GM12801 (cell line): ENCODE data around the gene SLC25A1.

ENCODE experiments used
- TF ChIP-seq, protein P1 (sequence below): IDR thresholded peaks from one replicate; pipeline ENCODE4 v1.5.1; 2011; ENCODE audit warnings: control low read depth; ENCODE audit not compliant: insufficient read length; ENCODE audit errors: extremely low read depth

SLC25A1 gene

GRCh38 chr22:19213442-19214077 is 35.0 kb upstream of the SLC25A1 start:
- TF ChIP-seq, protein P1, sequence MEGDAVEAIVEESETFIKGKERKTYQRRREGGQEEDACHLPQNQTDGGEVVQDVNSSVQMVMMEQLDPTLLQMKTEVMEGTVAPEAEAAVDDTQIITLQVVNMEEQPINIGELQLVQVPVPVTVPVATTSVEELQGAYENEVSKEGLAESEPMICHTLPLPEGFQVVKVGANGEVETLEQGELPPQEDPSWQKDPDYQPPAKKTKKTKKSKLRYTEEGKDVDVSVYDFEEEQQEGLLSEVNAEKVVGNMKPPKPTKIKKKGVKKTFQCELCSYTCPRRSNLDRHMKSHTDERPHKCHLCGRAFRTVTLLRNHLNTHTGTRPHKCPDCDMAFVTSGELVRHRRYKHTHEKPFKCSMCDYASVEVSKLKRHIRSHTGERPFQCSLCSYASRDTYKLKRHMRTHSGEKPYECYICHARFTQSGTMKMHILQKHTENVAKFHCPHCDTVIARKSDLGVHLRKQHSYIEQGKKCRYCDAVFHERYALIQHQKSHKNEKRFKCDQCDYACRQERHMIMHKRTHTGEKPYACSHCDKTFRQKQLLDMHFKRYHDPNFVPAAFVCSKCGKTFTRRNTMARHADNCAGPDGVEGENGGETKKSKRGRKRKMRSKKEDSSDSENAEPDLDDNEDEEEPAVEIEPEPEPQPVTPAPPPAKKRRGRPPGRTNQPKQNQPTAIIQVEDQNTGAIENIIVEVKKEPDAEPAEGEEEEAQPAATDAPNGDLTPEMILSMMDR, result no peak

DNA sequence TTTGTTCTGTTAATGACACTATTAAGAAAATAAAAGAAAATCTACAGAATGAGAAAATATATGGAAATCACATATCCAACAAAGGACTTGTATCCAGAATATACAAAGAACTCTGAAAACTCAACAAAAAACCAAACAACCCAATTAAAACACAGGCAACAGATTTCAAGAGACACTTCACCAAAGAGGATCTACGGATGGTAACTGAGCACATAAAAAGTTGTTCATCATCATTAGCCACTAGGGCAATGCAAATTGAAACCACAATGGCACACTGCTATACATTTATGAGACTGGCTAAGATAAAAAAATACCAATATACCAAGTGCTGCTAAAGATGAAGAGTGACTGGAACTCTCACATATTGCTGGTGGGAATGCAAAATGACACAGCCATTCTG is 34.5 kb upstream of the SLC25A1 start:
- TF ChIP-seq, protein P1, result no peak

DNA sequence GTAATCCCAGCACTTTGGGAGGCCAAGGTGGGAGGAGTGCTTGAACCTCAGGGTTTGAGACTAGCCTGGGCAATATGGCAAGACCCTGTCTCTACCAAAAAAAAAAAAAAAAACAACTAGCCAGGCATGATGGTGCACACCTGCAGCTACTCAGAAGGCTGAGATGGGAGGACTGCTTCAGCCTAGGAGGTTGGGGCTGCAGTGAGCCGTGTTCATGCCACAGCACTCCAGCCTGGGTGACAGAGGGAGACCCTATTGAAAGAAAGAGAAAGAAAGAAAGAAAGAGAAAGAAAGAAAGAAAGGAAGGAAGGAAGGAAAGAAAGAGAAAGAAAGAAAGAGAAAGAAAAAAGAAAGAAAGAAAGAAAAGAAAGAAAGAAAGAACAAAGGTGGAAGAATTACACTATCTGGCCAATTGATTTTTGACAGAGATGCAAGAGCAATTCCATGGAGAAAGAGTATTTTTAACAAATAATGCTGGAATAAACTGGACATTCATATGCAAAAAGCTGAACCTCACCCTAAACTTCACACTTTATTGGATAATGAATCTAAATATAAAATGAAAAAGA is 33.9 kb upstream of the SLC25A1 start:
- TF ChIP-seq, protein P1, result no peak

GRCh38 chr22:19210188-19210587 is 31.7 kb upstream of the SLC25A1 start:
- TF ChIP-seq, protein P1, result no peak

GRCh38 chr22:19208287-19208847 is 29.8 kb upstream of the SLC25A1 start:
- TF ChIP-seq, protein P1, result no peak

DNA sequence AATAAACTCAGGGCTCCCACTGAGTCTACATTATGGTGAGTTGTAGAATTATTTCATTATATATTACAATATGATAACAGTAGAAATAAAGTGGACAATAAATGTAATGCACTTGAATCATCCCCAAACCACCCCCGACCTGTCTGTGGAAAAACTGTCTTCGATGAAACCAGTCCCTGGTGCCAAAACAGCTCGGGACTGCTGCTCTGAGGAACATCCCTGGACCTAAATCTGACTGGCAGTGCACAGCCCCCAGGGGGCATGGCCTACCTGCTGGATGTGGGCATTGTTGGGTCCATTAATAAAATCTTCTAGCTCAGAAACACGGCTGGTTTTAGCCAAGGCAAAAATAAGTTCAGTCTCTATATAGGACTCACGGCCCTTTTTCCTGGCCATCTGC is 29.3 kb upstream of the SLC25A1 start:
- TF ChIP-seq, protein P1, result no peak

DNA sequence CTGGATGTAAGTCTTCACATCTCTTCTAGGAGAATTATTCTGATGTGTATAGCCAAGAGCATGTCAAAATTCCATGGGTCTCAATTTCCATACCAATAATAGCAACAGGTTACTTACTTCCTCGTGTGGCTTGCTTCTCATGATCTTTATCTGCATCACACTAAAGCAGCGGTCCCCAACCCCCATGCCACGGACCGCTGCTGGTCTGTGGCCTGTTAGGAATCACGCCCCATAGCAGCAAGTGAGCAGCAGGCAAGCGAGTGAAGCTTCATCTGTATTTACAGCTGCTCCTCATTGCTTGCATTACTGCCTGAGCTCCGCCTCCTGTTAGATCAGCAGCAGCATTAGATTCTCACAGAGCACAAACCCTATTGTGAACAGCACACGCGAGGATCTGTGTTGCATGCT is 28.9 kb upstream of the SLC25A1 start:
- TF ChIP-seq, protein P1, result no peak
